CD4-positive, alpha-beta T cell treated with Interleukin-15 for 4 hours (primary cell): Measurements from ENCODE around the gene LILRA6.
A peak's percentile ranks its signal among the peaks of the same experiment; 100 is the strongest.
"Not testable (repeated sequence)": the region's sequence is repeated elsewhere in the genome, so short reads cannot be mapped to it uniquely, and the experiment has no call there.

Source experiments
- DNase-seq: peaks from one replicate; pipeline ENCODE4 v3.0.0-alpha.2; 2020; ENCODE audit warnings: low spot score

Gene LILRA6

DNA sequence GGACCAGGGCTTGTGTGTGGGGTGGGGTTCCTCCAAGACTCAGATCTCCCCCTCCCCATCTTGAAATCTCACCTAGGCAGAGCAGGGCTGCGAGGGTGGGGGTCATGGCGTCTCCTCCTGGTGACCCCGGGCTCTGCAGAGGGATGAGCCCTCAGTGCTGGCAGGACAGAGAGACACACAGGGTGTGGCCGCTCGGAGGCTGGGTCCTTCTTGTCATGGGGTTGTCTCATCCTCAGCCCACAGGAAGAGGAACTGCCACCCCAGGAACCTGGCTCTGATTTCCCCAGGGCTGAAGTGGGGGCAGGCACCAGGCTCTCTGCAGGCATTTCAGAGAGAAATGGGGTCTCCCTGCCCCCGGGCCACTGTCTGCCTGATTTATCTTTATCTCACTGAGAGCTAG lies at the start of gene LILRA6:
Gene LILRA6 (minus strand): TSS at position 145 of the 400 bp plus-strand sequence.
- DNase-seq = not testable (repeated sequence)

DNA sequence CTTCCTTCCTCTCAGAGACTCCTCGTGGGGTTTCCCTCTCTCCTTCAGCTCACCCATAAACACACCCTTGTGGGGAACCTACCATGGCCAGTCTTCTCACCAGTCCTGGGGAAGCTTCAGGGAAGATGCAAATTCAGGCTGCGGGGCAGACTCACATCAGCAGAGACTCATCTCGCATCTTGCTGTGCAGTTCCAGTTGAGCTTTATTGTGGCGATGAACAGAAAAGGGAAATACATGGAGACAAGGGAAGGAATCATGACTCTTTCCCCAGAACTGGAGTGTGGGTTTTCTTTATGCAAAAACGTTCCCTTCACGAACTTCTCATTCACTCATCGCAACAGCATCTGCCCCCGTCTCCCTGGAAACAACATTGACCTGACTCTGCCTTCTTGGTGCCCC lies 46.6 kb upstream of the LILRA6 start:
- DNase-seq = not testable (repeated sequence)

DNA sequence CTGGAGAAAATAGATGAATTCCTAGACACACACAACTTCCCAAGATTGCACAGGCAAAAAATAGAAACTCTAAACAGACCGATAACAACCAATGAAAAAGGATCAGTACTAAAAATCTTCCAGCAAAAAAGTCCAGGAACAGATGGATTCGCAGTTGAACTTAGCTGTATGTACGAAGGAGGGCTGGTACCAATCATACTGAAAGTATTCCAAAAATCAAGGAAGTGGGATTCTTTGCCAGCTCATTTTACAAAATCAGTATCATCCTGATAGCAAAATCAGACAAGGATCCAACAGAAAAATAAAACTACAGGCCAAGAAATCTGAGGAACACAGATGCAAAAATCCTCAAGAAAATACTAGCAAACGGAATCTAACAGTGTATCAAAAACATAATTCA lies 44.9 kb upstream of the LILRA6 start:
- DNase-seq = no peak

DNA sequence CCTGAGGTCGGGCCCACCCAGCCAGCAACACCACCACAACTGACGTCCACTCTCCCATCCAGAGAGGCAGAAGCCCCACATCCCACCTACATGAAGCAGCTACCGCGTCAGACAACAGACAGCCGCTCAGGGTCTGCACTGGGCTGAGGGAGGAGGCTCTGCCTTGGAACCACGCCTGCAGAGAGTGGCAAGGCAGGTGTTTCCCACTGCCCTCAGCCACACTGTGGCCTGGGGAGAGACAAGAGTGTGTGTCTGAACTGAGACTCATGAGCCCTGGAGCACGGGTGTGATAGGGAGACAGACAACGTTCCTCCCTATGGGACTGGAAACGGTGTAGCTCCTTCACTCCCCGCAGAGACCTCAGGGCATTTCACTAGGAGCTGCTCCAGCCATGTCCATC lies 43.7 kb upstream of the LILRA6 start:
- not testable (repeated sequence) for DNase-seq

DNA sequence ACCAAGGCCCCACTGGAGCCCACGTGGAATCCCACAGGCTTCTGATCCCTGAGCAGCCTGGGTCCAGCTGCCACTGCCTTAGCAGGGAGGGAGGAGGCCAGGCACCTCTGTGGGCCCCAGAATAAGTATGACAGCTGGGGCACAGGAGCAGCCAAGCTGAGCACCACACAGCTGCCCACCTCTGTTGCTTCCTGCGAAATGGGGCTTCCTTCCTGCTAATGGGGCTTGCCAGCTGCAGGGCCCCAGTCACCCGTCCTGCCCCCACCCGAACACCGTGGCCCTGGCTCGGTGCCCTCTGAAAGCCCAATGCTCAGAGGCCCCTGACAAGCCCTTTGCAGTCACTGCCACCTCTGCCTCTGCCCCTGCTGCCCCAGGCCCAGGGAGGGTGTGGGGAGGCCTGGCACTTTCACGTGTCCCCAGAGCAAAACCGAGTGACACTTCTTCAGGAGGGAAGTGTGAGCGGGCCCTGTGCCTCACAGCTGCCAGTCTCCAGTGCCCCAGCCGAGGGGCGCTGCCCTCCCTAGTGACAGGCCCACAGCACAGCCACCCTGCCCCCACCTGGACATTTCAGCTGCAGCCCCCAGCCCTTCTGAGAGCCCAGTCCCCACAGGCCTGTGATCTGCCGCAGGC lies 43.0 kb upstream of the LILRA6 start:
- DNase-seq = not testable (repeated sequence)

DNA sequence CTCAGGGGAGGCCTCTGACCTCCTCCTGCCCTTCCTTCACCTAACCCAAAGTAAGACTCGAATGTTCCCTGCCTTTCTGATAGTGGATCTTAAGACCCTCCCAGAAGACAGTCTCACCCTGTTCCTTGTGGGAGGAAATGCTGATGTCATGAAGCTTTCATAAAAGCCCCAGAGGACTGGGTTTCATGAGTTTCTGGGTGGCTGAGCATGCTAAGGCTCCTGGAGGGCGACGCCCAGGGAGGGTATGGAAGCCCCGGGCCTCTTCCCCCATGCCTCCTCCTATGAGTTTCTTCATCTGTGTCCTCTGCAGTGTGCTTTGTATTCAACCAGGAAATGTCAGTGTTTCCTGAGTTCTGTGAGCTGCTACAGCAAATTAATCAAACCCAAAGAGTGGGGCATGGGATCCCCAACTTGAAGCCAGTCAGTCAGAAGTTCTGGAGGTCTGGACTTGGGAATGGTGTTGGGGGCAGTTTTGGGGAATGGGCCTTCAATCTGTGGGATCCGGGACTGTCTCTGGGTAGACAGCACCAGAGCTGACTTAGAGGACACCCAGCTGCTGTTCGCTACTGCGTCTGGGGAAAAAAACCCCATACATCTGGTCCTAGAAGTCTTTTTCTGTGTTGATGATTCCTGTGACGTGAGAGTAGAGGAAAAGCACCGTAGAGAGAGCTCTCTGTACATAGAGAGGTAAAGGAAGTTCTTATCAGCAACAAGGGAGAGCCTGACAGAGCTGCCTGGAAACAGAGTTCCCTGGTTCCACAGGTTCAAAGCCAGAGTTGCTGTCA lies 40.3 kb upstream of the LILRA6 start:
- DNase-seq = no peak

DNA sequence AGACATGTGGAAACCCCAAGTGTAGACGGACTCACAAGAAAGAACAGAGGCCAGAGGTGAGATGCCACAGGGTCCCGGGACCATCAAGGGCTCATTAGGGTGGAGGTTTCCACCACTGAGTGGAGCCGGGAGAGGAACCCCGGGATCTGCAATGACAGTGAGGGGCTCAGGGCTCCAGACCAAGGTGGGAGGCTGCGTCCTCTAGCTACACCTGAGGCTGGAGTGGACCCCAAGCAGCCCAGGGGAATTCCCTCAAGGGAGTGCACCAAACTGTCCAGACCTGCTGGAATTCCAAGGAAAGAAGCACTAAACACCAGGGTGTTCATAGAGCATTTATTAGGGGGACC lies 39.1 kb upstream of the LILRA6 start:
- DNase-seq = not testable (repeated sequence)

DNA sequence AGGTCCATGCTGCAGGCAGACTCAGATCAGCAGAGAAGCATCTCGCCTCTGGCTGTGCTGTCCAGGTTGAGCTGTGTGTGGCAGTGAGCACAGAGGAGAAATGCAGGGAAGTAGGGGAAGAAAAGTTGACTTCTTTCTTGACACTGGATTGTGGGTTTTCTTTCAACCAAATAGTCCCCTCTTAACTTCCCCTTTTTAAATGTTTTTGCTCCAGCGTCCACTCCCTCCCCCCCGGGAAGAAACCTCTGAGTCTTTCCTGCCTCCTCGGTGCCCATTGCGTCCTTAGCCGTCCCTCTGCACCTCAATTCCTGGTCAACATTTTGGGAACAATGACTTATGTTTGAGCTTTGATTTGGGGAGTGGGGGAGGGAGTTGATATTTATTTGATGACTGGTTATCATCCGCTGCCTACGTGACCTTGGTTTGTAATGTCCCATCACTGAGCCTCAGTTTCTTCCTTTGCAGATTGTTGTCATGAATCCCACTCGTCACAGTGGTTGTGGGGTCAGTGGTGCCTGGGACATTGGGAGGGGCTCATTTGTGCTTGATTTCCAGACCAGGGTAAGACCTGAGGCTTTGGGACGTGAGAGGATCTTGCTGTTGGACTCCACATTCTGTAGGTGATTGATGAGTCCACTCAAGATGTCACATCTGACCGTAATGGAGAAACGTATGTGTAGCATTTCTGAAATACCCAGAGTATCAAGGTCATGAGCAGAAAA lies 38.6 kb upstream of the LILRA6 start, which contains the start of gene LILRB2:
Gene LILRB2 (minus strand): TSS at position 104 of the 722 bp plus-strand sequence. CDS start 614 bp downstream, outside the sequence.
- no peak for DNase-seq

DNA sequence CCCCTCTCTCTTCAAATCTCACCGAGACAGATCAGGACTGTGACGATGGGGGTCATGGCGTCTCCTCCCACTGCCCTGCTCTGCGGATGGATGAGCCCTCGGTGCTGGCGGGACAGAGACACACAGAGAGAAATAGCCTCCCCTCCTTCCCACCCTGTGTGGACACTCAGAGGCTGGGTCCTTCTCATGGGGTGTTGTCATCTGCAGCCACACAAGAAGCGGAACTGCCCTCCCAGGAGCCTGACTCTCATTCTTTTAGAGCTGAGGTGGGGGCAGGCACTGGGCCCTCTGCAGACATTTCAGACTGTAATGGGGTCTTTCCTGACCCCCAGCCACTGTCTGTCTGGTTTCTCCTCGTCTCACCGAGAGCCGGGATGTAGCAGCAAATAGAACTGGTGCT lies 37.9 kb upstream of the LILRA6 start:
- not testable (repeated sequence) for DNase-seq

DNA sequence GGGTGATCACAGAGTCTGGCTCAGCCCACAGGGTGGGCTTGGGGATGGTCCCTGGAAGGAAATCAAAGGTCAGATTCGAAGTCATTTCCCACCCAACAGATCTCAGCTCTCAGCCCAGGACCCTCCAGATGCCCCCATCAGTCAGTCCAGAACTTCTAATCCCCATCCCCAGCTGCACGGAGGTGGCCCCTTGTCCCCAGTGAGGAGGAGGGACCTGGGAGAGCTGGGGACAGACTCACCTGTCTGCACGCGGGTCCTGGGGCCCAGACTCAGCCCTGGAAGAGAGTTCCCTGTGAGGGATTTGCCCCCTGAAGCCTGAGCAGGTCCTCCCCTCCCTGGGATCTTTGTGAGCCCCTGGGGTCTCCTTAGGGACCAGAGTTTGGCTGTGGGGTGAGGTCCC lies 37.4 kb upstream of the LILRA6 start:
- not testable (repeated sequence) for DNase-seq

DNA sequence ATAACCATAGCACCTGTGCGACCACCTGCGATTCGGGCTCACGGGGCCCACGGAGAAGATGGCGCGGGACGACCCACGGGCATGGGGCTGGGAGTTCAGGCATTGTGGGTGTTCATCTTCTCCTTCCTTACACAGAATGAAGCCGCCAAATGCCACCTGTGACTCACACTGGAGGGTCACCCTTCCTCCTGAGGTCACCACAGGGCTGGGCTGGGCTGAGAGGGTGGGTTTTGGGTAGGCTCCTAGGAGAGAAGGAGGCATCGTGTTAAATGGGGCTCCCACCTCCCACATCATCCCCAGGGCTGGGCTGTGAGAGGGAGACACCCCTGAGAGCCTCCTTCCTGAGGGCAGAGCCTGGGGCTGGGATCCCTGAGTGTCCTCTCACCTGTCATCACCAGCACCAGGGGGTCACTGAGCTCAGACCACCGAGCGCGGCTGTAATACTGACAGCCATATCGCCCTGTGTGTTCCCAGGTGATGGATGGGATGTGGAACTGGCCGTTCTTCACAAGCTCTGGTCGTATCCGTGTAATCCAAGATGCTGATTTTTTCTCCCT lies 36.9 kb upstream of the LILRA6 start:
- DNase-seq = no peak

DNA sequence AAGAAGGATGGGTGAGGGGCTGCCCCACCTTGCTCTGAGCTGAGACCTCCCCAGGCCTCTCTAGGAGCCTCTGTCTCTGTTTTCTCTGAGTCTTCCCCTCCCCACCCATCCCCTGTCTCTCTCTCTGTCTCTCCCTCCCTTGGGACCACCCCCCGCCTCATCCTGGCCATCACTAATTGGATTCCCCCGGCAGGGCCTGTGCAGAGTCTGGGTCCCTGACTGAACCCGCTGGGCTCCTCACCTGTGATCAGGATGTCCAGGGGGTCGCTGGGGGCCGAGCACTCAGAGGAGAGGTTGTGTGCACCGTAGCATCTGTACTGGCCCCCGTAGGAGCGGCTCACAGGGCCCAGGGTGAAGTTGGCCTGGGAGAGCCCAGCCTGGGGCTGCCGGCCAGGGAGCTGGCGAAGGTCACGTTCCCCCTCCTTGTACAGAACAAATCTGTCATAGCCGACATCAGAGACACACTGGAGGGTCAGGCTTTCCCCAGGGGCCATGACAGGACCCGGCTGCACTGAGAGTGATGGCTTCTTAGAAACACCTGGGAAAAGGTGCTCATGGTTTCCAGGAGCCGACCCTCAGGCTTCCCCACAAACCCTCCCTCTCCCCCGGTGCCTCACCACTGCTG lies 36.1 kb upstream of the LILRA6 start:
- DNase-seq = not testable (repeated sequence)

DNA sequence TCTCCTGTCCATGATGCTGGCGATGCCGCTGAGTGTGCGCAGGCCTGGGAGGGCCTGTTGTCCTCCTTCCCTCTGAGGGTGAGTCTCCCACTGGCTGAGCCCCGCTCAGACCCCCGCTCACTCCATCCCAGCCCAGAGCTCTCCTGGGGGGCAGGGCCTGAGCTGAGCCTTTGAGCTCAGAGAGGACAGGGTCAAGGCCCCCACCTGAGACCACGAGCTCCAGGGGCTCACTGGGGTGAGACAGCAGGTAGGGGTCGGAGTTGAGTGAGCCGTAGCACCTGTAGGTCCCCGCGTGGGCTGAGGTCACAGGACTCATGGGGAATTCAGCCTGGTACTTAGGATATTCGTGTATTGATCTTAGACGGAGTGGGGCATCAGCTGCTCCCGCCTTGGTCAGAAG lies 35.5 kb upstream of the LILRA6 start:
- DNase-seq = not testable (repeated sequence)

DNA sequence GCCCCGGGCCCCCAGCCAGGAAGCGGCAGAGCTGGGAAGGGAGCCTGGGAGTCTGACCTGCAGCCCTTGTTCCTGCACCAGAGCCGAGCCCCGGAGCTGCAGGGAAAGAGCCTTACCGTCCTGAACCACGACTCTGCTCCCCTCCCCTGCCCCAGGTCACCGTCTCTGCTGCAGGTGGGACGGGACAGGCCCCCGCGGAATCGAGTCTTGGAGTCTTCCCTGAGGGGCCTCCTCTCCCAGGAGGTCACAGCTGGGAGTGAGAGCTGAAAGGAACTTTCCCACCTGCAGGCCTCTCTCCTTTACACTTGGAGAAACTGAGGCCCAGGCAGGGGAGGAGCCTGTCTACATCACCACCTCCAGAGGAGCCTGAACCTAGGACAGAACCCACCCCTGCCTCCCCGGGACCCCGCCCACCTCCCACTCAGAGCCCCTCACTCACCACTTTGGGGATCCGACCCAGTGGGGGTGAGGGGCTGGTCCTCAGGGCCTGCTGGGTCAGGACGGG lies 34.6 kb upstream of the LILRA6 start:
- not testable (repeated sequence) for DNase-seq

DNA sequence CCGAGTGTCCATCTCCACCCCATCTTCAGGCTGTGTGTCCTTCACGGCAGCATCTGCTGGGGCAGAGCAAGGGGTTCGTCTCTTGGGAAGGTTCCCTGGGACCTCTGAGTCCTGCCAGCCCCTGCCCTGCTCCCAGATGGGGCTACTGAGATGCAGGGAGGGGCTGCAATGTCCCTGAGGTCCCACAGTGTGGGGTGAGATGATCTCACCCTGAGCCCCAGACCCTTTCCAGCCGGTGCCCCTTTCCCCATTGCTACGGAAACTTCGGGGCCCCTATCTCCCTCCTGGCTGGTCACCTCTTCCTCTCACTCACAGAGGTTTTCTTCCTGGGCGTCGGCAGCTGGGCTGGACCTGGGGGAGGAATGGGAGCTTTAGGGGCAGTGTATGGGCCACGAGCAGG lies 33.4 kb upstream of the LILRA6 start:
- DNase-seq = no peak

DNA sequence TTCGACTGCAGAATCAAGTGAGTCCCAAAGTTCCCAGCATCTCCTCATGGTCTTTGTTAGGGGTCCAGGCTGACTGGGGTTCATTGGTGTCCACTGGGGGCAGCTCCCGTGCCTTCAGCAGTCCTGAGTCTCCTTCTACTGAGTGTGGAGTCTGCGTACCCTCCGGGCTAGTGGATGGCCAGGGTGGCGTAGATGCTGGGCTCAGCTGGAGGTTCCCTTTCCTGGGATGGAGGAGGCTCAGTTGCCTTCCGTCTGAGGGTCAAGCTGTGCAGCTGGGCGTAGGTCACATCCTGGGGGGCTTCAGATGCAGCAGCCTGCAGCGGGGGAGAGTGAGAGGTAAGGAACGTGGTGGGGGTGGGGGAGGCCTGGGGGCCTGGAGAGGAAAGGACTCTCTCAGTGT lies 31.9 kb upstream of the LILRA6 start:
- not testable (repeated sequence) for DNase-seq

DNA sequence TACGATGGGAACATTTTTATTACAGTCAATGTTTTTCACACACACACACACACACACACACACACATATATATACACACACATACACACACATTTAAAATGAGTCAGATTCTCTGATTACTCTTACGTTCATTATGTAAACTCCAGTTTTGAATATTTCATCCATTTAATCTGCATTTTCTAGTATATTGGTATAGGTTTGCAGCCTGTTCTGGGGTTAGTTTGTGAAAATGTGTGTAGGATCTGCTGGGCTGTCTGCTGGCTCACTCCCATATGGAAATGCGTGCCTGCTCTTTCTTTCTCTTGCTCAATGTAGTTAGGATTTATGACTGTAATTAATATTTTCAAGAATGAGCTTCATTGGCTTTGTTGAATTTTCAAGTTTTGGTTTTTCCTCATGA lies 31.2 kb upstream of the LILRA6 start:
- DNase-seq = no peak

DNA sequence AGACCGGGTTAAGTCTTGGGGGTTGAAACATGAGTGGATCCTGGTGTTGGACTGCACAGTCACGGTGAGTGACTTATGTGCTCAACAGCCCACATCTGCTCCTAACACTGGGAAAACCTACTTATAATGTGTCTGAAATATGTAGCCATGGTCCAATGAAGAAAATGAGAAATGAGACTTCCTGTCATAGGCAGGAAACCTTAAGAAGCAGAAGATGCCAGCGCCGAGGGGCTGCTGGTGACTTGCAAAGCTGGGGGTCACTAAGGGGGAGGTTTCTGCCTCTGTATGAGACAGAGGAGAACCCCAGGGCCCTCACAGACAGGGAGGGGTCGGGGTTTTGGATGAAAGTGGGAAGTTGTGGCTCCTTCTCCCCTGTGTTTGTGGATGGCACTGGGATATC lies 29.6 kb upstream of the LILRA6 start:
- DNase-seq = not testable (repeated sequence)

DNA sequence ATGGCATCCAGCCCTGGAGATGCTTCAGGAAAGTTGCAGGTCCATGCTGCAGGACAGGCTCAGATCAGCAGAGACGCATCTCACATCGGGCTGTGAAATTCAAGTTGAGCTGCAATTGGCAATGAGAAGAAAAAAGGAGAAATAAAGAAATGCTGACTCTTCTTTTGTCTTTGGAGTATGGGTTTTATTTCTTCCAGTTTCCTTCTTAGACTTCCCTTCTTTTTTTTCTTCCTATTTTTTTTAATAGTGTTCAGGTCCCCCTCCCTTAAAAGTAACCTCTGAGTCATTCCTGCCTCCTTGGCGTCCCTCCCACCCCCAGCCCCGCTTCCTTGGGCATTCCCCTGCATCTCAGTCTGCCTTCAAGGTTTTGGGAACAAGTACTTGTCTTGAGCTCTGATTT lies 29.0 kb upstream of the LILRA6 start:
- DNase-seq = not testable (repeated sequence)

DNA sequence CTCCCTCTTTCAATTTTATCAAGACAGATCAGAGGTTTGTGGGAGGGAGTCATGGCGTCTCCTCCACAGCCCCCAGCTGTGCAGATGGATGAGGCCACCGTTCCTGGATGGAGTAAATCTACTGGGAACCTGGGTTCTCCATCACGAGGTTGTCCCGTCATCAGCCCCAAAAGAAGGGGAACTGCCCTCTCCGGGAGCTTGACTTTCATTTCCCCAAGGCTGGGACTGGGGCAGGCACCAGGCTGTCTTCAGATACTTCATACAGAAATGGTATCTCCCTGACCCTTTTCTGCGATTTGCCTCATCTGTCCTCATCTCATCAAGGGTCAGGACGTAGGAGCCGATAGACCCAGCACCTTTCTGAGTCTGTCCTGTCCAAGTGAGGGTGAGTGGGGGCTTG lies 28.5 kb upstream of the LILRA6 start:
- DNase-seq = no peak

DNA sequence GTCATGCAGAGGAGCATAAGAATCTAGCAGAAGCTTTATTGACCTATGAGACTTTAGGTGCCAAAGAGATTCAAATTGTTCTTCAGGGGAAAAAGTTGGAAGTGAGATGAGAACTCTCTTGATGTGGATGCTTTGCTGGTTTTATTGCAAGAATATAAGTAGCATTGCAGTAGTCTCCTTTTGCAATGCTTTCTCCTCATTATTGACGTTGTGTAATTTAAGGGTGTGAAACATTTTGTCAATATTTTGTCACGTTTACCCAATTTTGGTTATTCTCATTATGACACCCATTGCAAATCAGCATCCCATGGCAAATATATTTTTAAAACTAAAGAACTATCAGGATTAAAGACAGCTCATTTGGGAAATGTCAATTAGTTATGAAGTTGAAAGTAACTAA lies 26.3 kb upstream of the LILRA6 start:
- no peak for DNase-seq

DNA sequence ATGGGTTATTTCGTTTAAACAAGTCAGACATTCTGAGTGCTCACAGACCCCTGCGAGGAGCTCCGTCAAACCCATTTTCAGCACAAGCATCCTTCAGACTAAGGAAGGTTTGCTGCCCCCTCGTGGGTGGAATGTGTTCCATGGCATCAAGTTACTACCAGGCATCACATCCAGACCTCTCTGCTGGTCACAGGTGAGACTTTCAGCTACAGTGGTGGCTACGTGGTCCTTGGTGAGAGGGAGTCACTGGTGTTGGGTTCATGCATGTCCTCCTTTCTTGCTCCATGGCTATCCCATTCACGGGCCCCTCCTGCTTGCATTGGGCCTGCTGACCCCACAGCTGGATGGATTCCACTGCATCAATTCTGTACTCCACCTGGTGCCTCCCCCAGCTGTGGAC lies 23.5 kb upstream of the LILRA6 start:
- peak; percentile 56 for DNase-seq
